ENCODE data around the gene ERG.

GRCh38 chr21:38379147-38379546 is 119.1 kb downstream of the ERG start:
- no peak for TF ChIP-seq POLR2A (IDR thresholded peaks at IDR 0.05)
- TF ChIP-seq, protein P1, sequence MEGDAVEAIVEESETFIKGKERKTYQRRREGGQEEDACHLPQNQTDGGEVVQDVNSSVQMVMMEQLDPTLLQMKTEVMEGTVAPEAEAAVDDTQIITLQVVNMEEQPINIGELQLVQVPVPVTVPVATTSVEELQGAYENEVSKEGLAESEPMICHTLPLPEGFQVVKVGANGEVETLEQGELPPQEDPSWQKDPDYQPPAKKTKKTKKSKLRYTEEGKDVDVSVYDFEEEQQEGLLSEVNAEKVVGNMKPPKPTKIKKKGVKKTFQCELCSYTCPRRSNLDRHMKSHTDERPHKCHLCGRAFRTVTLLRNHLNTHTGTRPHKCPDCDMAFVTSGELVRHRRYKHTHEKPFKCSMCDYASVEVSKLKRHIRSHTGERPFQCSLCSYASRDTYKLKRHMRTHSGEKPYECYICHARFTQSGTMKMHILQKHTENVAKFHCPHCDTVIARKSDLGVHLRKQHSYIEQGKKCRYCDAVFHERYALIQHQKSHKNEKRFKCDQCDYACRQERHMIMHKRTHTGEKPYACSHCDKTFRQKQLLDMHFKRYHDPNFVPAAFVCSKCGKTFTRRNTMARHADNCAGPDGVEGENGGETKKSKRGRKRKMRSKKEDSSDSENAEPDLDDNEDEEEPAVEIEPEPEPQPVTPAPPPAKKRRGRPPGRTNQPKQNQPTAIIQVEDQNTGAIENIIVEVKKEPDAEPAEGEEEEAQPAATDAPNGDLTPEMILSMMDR (IDR thresholded peaks at IDR 0.05): no peak

Data from testis (tissue), 2 donors.